GM12864 (cell line): ENCODE data around the gene METTL26.

Experiments used
- DNase-seq: peaks from one replicate; pipeline ENCODE4 v3.0.0-alpha.2; 2011; ENCODE audit warnings: low read depth
- H3K4me3 ChIP-seq: 2 replicates; pipeline ENCODE4 v1.5.1; 2011; ENCODE audit warnings: mild to moderate bottlenecking, low read depth, low read length, control low read depth
- CTCF ChIP-seq: IDR thresholded peaks from 2 replicates; pipeline ENCODE4 v1.5.1; 2011; ENCODE audit warnings: low read depth, mild to moderate bottlenecking, moderate library complexity, low read length, control low read depth, inconsistent platforms; ENCODE audit errors: missing control alignments

Gene METTL26

GRCh38 chr16:591892-592517 lies 44.1 kb downstream of the METTL26 start:
- no peak overlapping the region for H3K4me3 ChIP-seq
- DNase-seq = no peak
- TF ChIP-seq CTCF = no peak

GRCh38 chr16:591231-591630 lies 44.9 kb downstream of the METTL26 start:
- peak overlapping the region; percentile 63 for H3K4me3 ChIP-seq
- TF ChIP-seq CTCF = no peak
- no peak for DNase-seq

- TF ChIP-seq CTCF = no peak
- no peak for DNase-seq
- peak overlapping the region; percentile 63 for H3K4me3 ChIP-seq
These were observed 45.3 kb downstream of the METTL26 start for GRCh38 chr16:590815-591200.

GRCh38 chr16:590188-590814 lies 45.8 kb downstream of the METTL26 start:
- DNase-seq = no peak
- peak overlapping the region; percentile 63 for H3K4me3 ChIP-seq
- TF ChIP-seq CTCF = no peak

GRCh38 chr16:589658-590187 lies 46.4 kb downstream of the METTL26 start, which contains the start of gene RAB40C:
Gene RAB40C (plus strand): TSS chr16:590066. CDS start chr16:590292, 226 bp downstream.
- peak; percentile 94 for DNase-seq
- H3K4me3 ChIP-seq = peak within 1 kb of the TSS; percentile 82
- no peak for TF ChIP-seq CTCF

GRCh38 chr16:588889-589657 lies 47.0 kb downstream of the METTL26 start:
- TF ChIP-seq CTCF = no peak
- DNase-seq = peak; percentile 86
- H3K4me3 ChIP-seq = peak overlapping the region; percentile 82
